ENCODE data around the gene PDILT. TPM values are rescaled to one million over a fixed set of nuclear protein-coding genes. Genes with fewer than 3 reads are reported as not detected.
A peak's percentile ranks its signal among the peaks of the same experiment; 100 is the strongest.
"Not testable (repeated sequence)": the region's sequence is repeated elsewhere in the genome, so short reads cannot be mapped to it uniquely, and the experiment has no call there.

PDILT gene, protein sequence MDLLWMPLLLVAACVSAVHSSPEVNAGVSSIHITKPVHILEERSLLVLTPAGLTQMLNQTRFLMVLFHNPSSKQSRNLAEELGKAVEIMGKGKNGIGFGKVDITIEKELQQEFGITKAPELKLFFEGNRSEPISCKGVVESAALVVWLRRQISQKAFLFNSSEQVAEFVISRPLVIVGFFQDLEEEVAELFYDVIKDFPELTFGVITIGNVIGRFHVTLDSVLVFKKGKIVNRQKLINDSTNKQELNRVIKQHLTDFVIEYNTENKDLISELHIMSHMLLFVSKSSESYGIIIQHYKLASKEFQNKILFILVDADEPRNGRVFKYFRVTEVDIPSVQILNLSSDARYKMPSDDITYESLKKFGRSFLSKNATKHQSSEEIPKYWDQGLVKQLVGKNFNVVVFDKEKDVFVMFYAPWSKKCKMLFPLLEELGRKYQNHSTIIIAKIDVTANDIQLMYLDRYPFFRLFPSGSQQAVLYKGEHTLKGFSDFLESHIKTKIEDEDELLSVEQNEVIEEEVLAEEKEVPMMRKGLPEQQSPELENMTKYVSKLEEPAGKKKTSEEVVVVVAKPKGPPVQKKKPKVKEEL
- total RNA-seq, result not detected in 2 replicates
- not detected in 2 replicates for polyA plus RNA-seq

DNA sequence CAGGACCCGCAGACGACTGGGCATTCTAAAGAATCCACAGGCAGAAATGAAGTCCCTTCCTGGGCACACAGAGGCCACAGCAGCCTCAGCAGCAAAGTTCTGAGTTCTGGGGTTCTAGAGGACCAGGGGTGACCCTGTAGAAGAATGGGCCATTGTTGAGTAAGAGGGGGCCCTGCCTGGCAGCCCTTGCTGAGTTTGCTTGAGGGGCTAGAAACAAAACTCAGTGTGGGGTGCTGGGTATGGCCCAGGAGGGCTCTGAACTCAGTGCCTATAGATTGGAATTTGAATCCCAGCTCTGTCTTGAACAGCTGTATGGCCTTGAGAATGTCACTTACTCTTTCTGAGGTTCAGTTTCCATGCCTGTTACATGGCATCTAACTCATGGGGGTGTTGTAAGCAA, at the start of gene PDILT:
PDILT (minus strand) TSS at position 101 of the 400 bp plus-strand sequence. CDS start 5,437 bp downstream, outside the sequence.
- no peak for DNase-seq (ENCODE audit: low read depth in 1 of 2, low spot score in 1 of 2)
- TF ChIP-seq, protein P1, sequence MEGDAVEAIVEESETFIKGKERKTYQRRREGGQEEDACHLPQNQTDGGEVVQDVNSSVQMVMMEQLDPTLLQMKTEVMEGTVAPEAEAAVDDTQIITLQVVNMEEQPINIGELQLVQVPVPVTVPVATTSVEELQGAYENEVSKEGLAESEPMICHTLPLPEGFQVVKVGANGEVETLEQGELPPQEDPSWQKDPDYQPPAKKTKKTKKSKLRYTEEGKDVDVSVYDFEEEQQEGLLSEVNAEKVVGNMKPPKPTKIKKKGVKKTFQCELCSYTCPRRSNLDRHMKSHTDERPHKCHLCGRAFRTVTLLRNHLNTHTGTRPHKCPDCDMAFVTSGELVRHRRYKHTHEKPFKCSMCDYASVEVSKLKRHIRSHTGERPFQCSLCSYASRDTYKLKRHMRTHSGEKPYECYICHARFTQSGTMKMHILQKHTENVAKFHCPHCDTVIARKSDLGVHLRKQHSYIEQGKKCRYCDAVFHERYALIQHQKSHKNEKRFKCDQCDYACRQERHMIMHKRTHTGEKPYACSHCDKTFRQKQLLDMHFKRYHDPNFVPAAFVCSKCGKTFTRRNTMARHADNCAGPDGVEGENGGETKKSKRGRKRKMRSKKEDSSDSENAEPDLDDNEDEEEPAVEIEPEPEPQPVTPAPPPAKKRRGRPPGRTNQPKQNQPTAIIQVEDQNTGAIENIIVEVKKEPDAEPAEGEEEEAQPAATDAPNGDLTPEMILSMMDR (IDR thresholded peaks at IDR 0.05; ENCODE audit: low read depth, low read length), result no peak
- no peak within 1 kb of the TSS for H3K27ac ChIP-seq
- H3K4me3 ChIP-seq, result no peak within 1 kb of the TSS
- no peaks in the 10 kb centered on the region for H3K36me3 ChIP-seq
- H3K27me3 ChIP-seq, result no peaks in the 10 kb centered on the region
- no peaks in the 10 kb centered on the region for H3K4me1 ChIP-seq (ENCODE audit: low read depth)
- H3K9me3 ChIP-seq (ENCODE audit: low read depth), result no peaks in the 10 kb centered on the region

DNA sequence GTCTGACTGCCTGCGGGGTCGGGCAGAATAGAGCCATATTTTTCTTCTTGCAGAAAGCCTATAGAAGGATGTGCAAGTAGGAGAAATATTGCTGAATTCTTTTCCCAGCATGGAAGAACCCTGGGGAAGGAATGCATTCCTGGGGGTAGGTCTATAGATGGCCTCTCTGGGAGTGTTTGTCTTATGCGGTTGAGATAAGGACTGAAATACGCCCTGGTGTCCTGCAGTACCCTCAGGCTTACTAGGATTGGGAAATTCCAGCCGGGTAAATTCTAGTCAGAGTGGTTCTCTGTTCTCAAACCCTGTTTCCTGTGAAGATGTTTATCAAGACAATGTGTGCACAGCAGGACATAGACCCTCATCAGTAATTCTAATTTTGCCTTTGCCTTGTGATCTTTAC, 49.1 kb upstream of the PDILT start:
- H3K36me3 ChIP-seq; H3K27me3 ChIP-seq; H3K4me1 ChIP-seq (ENCODE audit: low read depth); H3K4me3 ChIP-seq; H3K27ac ChIP-seq; H3K9me3 ChIP-seq (ENCODE audit: low read depth): not testable (repeated sequence)
- peak in 1 of 2 donors; percentile 16 for DNase-seq (ENCODE audit: low read depth in 1 of 2, low spot score in 1 of 2)

DNA sequence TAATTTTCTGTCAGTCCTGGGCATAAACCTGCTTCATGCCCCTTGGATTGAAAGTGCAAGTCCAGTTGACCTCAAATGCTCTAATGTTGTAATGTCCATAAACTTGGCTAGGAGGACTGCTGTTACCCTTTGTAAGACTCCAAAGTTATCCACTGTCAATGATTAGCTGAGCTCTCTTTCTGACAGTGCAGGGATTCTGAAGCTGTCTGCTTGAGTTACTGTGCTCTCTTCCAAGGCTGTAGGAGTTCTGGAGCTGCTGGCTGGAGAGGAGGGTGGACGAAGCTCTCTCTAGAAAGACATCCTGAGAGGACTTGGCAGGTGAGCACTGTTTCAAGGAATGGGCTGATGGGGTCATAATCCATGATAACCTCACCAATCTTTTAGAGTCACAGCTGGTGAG, 46.8 kb upstream of the PDILT start, which contains the start of gene ACSM2A:
ACSM2A (plus strand) TSS at position 158 of the 400 bp plus-strand sequence. CDS start 8,594 bp downstream, outside the sequence.
- not testable (repeated sequence) for H3K36me3 ChIP-seq; H3K27ac ChIP-seq; H3K4me1 ChIP-seq (ENCODE audit: low read depth); H3K4me3 ChIP-seq; H3K9me3 ChIP-seq (ENCODE audit: low read depth); H3K27me3 ChIP-seq; DNase-seq (ENCODE audit: low read depth in 1 of 2, low spot score in 1 of 2)

DNA sequence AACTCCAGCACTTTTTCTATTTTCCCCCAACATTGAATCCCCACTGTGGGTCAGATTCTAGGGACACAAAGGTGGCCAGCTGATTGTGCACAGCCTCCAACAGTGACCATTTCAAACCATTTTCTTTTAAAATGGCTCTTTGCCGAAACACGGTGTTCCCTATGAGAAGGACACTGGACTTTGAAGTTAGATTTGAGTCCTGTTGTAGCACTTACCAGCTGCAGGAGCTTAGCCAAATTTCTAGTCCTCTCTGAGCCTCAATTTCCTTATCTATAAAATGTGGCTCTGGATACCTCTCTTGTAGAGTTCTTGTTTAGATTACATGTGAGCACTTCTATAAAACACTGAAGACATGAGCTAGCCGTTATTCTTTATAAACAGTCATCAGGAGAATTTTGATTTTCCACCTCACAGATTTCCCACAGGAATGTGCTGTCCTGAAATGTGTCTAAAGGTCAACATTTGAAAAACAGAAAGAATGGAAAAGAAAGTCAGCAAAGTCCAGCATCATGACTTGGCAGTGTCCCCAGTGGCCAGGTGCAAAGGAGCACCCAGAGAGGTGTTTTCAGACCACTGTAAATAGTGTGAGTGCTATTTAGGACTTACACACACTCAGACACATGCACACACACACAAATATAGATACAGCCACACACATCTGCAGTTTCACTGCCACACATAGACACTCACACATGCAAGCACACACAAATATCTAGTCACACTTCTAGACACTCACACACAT, 42.3 kb upstream of the PDILT start:
- not testable (repeated sequence) for H3K9me3 ChIP-seq (ENCODE audit: low read depth); H3K36me3 ChIP-seq; H3K4me1 ChIP-seq (ENCODE audit: low read depth); H3K27ac ChIP-seq; H3K4me3 ChIP-seq; H3K27me3 ChIP-seq; DNase-seq (ENCODE audit: low read depth in 1 of 2, low spot score in 1 of 2)

DNA sequence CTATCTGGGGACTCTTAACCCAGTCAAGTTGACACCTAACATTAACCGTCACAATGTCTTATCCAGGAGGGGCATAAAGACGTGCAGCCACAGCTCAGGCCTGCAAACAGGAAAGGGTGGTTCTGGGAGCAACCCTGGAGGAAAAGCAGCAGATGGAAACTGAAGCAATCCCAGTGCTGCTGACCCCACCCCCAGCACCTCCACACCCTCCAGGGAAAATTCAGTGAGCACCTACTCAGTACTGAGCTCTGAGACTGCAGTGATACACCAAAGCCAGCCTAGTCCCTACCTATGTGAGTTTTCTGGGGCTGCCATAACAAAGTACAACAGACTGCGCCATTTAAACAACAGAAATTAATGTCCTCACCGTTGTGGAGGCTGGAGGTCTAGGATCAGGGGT, 37.3 kb upstream of the PDILT start:
- H3K9me3 ChIP-seq (ENCODE audit: low read depth); H3K4me1 ChIP-seq (ENCODE audit: low read depth); DNase-seq (ENCODE audit: low read depth in 1 of 2, low spot score in 1 of 2); H3K27ac ChIP-seq; H3K27me3 ChIP-seq; H3K4me3 ChIP-seq; H3K36me3 ChIP-seq: not testable (repeated sequence)

DNA sequence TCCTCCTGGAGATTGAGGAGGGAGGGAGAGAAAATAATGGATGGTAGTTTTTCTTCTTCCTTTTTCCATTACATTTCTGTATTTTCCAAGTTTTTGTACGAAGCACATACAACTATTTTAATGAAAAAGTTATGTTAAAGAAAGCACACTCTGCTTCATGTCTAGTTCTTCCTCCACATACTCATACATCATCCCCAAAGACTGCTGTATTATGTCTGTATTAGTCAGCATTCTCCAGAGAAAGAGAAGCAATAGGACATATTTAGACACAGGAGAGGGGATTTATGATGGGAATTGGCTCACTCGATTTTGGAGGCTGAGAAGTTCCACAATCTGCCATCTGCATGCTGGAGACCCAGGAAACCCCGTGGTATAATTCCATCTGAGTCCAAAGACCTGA, 36.7 kb upstream of the PDILT start:
- H3K36me3 ChIP-seq, result no peaks in the 10 kb centered on the region
- no peaks in the 10 kb centered on the region for H3K4me1 ChIP-seq (ENCODE audit: low read depth)
- H3K27me3 ChIP-seq, result no peaks in the 10 kb centered on the region
- H3K9me3 ChIP-seq (ENCODE audit: low read depth), result no peaks in the 10 kb centered on the region
- no peak overlapping the region for H3K4me3 ChIP-seq
- TF ChIP-seq, protein P1 (IDR thresholded peaks at IDR 0.05; ENCODE audit: low read depth, low read length), result no peak
- DNase-seq (ENCODE audit: low read depth in 1 of 2, low spot score in 1 of 2), result no peak
- no peak overlapping the region for H3K27ac ChIP-seq

DNA sequence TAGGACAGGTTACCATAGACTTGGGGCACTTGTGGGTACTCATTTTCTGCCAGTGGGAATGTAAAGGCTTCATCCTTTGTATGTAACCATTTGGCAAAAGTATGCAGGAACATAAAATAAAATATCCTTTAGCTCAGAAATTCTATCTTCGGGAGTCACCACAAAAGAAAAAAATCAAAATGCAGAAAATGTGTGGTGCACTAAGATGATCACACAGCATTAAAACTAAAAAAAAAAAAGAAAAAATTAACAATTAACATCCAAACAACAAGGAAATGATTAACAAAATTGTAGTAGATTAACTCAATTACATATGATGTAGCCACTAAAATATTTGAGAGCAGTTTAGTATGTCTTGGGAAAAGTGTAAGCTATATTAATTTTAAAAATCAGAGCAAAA, 36.2 kb upstream of the PDILT start:
- H3K36me3 ChIP-seq; DNase-seq (ENCODE audit: low read depth in 1 of 2, low spot score in 1 of 2); H3K4me1 ChIP-seq (ENCODE audit: low read depth); H3K9me3 ChIP-seq (ENCODE audit: low read depth); H3K27ac ChIP-seq; H3K27me3 ChIP-seq; H3K4me3 ChIP-seq: not testable (repeated sequence)

DNA sequence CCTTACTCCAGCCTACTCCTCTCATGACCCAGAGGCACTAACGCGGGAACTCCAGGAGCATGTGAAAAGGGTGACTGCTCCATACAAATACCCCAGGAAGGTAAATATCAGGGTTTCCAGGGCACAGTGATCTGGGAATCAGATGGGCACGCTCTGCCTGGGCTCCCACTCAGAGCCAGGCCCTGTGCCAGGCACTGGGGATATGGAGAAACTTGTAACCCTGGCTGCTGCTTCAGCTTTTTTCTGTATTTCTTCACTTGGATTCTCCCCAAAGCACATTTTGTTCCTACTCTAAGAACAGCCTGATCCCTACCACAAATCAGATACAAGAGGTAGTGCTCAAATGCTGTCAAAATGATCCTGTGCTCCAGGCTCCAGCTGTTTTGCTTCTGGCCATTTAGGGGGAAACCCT, 35.3 kb upstream of the PDILT start:
- not testable (repeated sequence) for H3K36me3 ChIP-seq

DNA sequence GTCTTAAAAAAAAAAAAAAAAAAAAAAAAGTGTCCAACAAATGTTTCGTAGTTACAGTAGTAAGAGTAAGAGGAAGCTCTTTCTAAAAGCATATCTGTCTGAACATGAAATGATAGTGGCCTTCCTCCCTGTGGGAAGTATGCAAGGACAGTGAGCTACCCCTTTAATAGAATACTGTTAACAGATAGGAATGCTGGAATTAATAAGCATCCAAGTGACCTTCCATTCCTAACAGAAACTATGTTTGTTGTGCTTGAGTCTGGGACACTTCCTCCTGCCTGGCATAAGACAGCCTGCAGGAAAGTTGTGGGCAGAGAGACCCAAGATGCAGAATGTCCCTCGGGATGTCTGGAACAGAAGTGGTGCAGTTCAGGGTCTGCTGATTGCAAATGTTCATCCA, 34.4 kb upstream of the PDILT start:
- not testable (repeated sequence) for H3K27ac ChIP-seq; H3K4me1 ChIP-seq (ENCODE audit: low read depth); H3K9me3 ChIP-seq (ENCODE audit: low read depth); H3K4me3 ChIP-seq; H3K27me3 ChIP-seq; DNase-seq (ENCODE audit: low read depth in 1 of 2, low spot score in 1 of 2); H3K36me3 ChIP-seq

More for the DNA sequence above, 35.3 kb upstream of the PDILT start:
- not testable (repeated sequence) for H3K4me3 ChIP-seq; H3K27me3 ChIP-seq; H3K4me1 ChIP-seq (ENCODE audit: low read depth); H3K9me3 ChIP-seq (ENCODE audit: low read depth); H3K27ac ChIP-seq
- DNase-seq (ENCODE audit: low read depth in 1 of 2, low spot score in 1 of 2), result peak in 1 of 2 donors; percentile 67
